Hepatocyte (in vitro differentiated cells): ENCODE measurements around the gene NRSN1.

Source experiments
- EZH2 ChIP-seq: fragments of 200-600 bp; sonication (generic); IDR thresholded peaks from 2 replicates; pipeline ENCODE4 v1.6.1; 2016; ENCODE audit warnings: antibody characterized with exemption, mild to moderate bottlenecking, borderline replicate concordance
- EZH2phosphoT487 ChIP-seq: fragments of 200-600 bp; sonication (generic); IDR thresholded peaks from one replicate; pipeline ENCODE4 v1.6.1; 2018; ENCODE audit warnings: antibody characterized with exemption, mild to moderate bottlenecking, low read depth, moderate library complexity; ENCODE audit not compliant: unreplicated experiment, severe bottlenecking
- TF ChIP-seq, protein P1 (sequence below): fragments of 200-600 bp; sonication (generic); IDR thresholded peaks from 2 replicates; pipeline ENCODE4 v1.5.1; 2016; ENCODE audit warnings: antibody characterized with exemption, mild to moderate bottlenecking; ENCODE audit not compliant: poor library complexity

DNA sequence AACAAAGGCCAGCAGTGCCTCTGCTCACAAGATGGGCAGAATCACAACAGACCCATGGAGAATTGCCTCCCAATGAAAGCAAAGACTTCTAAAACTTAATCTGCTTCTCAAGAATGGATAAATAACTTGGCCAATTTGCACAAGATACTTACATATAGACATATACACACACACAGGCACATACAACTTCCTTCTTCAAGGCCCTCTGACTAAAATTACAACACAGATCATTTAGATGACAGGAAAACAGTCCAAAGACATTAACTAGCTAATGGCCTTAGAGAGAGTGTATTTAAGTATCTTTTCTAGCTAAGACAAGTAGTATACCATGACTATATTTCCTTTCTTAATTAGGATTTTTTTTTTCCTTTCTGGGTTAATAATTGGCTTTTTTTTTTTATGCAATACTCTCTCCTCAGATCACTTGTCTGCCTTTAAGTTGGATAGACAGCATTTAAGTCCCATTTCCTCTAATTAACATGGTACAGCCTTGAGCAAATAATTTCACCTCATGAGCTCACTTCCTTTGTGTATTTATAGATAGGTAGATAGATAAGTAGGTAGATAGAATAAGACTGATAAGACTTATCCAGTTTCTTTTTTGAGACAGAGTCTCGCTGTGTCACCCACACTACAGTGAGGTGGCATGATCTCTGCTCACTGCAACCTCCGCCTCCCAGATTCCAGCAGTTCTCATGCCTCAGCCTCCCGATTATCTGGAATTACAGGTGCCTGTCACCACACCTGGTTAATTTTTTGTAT lies 70.0 kb downstream of the NRSN1 start:
- TF ChIP-seq, protein P1, sequence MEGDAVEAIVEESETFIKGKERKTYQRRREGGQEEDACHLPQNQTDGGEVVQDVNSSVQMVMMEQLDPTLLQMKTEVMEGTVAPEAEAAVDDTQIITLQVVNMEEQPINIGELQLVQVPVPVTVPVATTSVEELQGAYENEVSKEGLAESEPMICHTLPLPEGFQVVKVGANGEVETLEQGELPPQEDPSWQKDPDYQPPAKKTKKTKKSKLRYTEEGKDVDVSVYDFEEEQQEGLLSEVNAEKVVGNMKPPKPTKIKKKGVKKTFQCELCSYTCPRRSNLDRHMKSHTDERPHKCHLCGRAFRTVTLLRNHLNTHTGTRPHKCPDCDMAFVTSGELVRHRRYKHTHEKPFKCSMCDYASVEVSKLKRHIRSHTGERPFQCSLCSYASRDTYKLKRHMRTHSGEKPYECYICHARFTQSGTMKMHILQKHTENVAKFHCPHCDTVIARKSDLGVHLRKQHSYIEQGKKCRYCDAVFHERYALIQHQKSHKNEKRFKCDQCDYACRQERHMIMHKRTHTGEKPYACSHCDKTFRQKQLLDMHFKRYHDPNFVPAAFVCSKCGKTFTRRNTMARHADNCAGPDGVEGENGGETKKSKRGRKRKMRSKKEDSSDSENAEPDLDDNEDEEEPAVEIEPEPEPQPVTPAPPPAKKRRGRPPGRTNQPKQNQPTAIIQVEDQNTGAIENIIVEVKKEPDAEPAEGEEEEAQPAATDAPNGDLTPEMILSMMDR, result no peak
- TF ChIP-seq EZH2 (no peak), EZH2phosphoT487 (no peak)
